GM23338 (cell line): Measurements from ENCODE around the gene TUBA8. TPM values are rescaled to one million over a fixed set of nuclear protein-coding genes. Genes with fewer than 3 reads are reported as not detected.
A peak's percentile ranks its signal among the peaks of the same experiment; 100 is the strongest.

ENCODE experiments used
- ATAC-seq: fragments of 200-7000 bp; cut with Tn5 transposase; 3 replicates; pipeline ENCODE4 v1.9.1; 2020
- DNase-seq: peaks from one replicate; pipeline ENCODE4 v3.0.0-alpha.2; 2015; ENCODE audit warnings: low spot score
- H2AFZ ChIP-seq: fragments of 200-600 bp; sonication (generic); 2 replicates; pipeline ENCODE4 v1.8.0; 2016; ENCODE audit warnings: antibody characterized with exemption, mild to moderate bottlenecking, moderate library complexity
- H3F3A ChIP-seq: fragments of 200-600 bp; sonication (generic); replicated peaks from 2 replicates; pipeline ENCODE4 v1.8.0; 2017; ENCODE audit warnings: antibody characterized with exemption, mixed run types, low read depth
- H3K27ac ChIP-seq: fragments of 200-600 bp; sonication (generic); 2 replicates; pipeline ENCODE4 v1.6.1; 2016; ENCODE audit warnings: low read depth
- H3K27me3 ChIP-seq: fragments of 200-600 bp; sonication (generic); 2 replicates; pipeline ENCODE4 v1.8.0; 2016; ENCODE audit warnings: mild to moderate bottlenecking, mixed run types, moderate library complexity; ENCODE audit not compliant: insufficient read depth
- H3K36me3 ChIP-seq: fragments of 200-600 bp; sonication (generic); 2 replicates; pipeline ENCODE4 v1.8.0; 2016; ENCODE audit warnings: mild to moderate bottlenecking; ENCODE audit not compliant: insufficient read depth
- H3K4me1 ChIP-seq: fragments of 200-600 bp; sonication (generic); 2 replicates; pipeline ENCODE4 v1.8.0; 2016; ENCODE audit warnings: mild to moderate bottlenecking, moderate library complexity; ENCODE audit not compliant: insufficient read depth
- H3K4me2 ChIP-seq: fragments of 200-600 bp; sonication (generic); 2 replicates; pipeline ENCODE4 v1.7.1; 2017; ENCODE audit warnings: mixed run types
- H3K4me3 ChIP-seq: fragments of 200-600 bp; sonication (generic); 2 replicates; pipeline ENCODE4 v1.6.1; 2016; ENCODE audit warnings: mixed run types
- H3K79me2 ChIP-seq: fragments of 200-600 bp; sonication (generic); replicated peaks from 2 replicates; pipeline ENCODE4 v1.8.0; 2017; ENCODE audit warnings: mild to moderate bottlenecking; ENCODE audit not compliant: insufficient read depth
- H3K9me2 ChIP-seq: fragments of 200-600 bp; sonication (generic); 2 replicates; pipeline ENCODE4 v1.8.0; 2017; ENCODE audit not compliant: insufficient read depth
- H4K20me1 ChIP-seq: fragments of 200-600 bp; sonication (generic); replicated peaks from 2 replicates; pipeline ENCODE4 v1.8.0; 2017; ENCODE audit warnings: mild to moderate bottlenecking; ENCODE audit not compliant: insufficient read depth
- H3K27ac Mint-ChIP-seq: 2 replicates; pipeline ENCODE4 v1.8.0; 2020; ENCODE audit warnings: inconsistent platforms, mild to moderate bottlenecking, moderate library complexity, mixed read lengths
- H3K27me3 Mint-ChIP-seq: 3 replicates; pipeline ENCODE4 v1.8.0; 2022; ENCODE audit warnings: low read depth, mild to moderate bottlenecking, moderate library complexity, mixed read lengths, inconsistent platforms; ENCODE audit not compliant: insufficient read depth, poor library complexity
- H3K36me3 Mint-ChIP-seq: 3 replicates; pipeline ENCODE4 v1.8.0; 2021; ENCODE audit warnings: low read depth, mild to moderate bottlenecking, inconsistent platforms, moderate library complexity, mixed read lengths
- H3K4me1 Mint-ChIP-seq: 3 replicates; pipeline ENCODE4 v1.8.0; 2020; ENCODE audit warnings: mild to moderate bottlenecking, inconsistent platforms, mixed read lengths
- H3K4me3 Mint-ChIP-seq: 3 replicates; pipeline ENCODE4 v1.8.0; 2021; ENCODE audit warnings: moderate library complexity, mild to moderate bottlenecking, inconsistent platforms, mixed read lengths
- H3K9me3 Mint-ChIP-seq: 3 replicates; pipeline ENCODE4 v1.8.0; 2020; ENCODE audit warnings: moderate library complexity, mild to moderate bottlenecking, inconsistent platforms, mixed read lengths
- EZH2 ChIP-seq: fragments of 200-600 bp; sonication (generic); IDR thresholded peaks from one replicate; pipeline ENCODE4 v1.8.0; 2017; ENCODE audit warnings: antibody characterized with exemption, mild to moderate bottlenecking, low read depth; ENCODE audit not compliant: unreplicated experiment
- EZH2phosphoT487 ChIP-seq: fragments of 200-600 bp; sonication (generic); IDR thresholded peaks from one replicate; pipeline ENCODE4 v1.8.1; 2018; ENCODE audit warnings: antibody characterized with exemption; ENCODE audit not compliant: unreplicated experiment
- JUNB ChIP-seq: IDR thresholded peaks from one replicate; pipeline ENCODE4 v1.6.1; 2016; ENCODE audit warnings: antibody characterized with exemption; ENCODE audit not compliant: unreplicated experiment
- NANOG ChIP-seq: IDR thresholded peaks from 2 replicates; pipeline ENCODE4 v1.6.1; 2016; ENCODE audit warnings: antibody characterized with exemption, borderline replicate concordance
- REST ChIP-seq: IDR thresholded peaks from one replicate; pipeline ENCODE4 v1.6.1; 2018; ENCODE audit warnings: antibody characterized with exemption; ENCODE audit not compliant: unreplicated experiment
- ZNF114 ChIP-seq: fragments of 250-450 bp; sonication (Bioruptor Pico); IDR thresholded peaks from 2 replicates; pipeline ENCODE4 v1.5.0; 2020; ENCODE audit warnings: mild to moderate bottlenecking, moderate library complexity
- ZNF331 ChIP-seq: fragments of 250-450 bp; sonication (Bioruptor Pico); IDR thresholded peaks from 2 replicates; pipeline ENCODE4 v1.5.0; 2020; ENCODE audit warnings: low read depth, mild to moderate bottlenecking, moderate library complexity
- ZNF462 ChIP-seq: fragments of 250-450 bp; sonication (Bioruptor Pico); IDR thresholded peaks from 2 replicates; pipeline ENCODE4 v1.5.0; 2020; ENCODE audit warnings: mild to moderate bottlenecking, moderate library complexity
- polyA plus RNA-seq: library from polyadenylated mRNA; unstranded; fragments of >200 nt; fragmentation: Nextera tagmentation; extraction: Ambion mirVana; gene quantifications from 2 replicates; pipeline ENCODE4 v1.2.1, GENCODE V29; 2016
- total RNA-seq: library from RNA; depleted of rRNA; stranded (reverse); fragments of >200 nt; shearing (Covaris generic); gene quantifications from 2 replicates; pipeline ENCODE4 v1.2.3, GENCODE V29; 2014

The TUBA8 gene
- total and polyA plus RNA-seq, 2 experiments from 2014 or later, result 0.31 to 0.48 TPM

- TF ChIP-seq REST, result no peak
- TF ChIP-seq EZH2phosphoT487, result no peak
- TF ChIP-seq ZNF114 (CRISPR knock-in tag), result no peak
- no peak for TF ChIP-seq JUNB
- no peak for TF ChIP-seq EZH2
Observed at GRCh38 chr22:18108187-18108586, 2.4 kb upstream of the TUBA8 start (continued).

DNA sequence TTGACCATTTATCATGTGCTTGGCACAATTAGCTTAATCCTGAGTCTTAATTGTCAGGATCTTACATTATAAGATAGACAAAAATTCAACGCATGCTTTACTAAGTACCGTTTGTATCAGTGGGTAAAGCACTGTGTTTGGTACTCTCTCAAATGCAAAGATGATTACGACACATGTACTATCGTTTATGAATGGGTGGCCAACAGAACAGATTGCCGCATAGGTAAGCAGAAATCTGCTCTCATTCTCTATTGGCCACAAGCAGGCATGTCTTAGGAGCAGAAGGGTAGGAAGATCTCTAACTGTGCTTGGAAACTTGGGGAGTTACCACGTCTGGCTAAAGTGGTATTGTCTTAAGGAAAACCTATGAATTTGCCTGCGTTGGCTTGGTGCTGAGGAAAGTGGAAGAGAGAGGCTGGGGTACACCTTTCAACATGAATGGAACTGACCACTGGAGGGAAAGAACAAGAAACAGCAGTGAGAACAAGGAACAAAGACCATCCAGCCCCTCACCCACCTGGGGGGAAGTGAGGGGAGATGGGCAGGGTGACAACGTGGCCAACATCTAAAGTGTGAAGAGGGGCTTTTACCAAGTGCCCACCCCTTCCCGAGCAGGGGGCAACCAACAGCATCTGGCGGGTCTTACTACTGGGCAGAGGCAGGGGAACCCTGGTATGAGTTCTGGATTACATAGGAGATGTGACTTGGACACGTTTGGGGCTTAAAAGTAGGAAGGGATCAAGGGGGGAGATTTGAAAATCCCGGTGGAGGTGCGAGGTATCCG lies 1.0 kb upstream of the TUBA8 start:
- Histone ChIP-seq H3K27me3 (peaks cover 47% of the 10 kb centered on the region), H3K9me2 (no peaks in the 10 kb centered on the region), H3K36me3 (no peaks in the 10 kb centered on the region), H3K4me2 (peak overlapping the region; percentile 93), H2AFZ (peak overlapping the region; percentile 89), H3K4me3 (peak overlapping the region; percentile 66), H3F3A (no peaks in the 10 kb centered on the region), H3K4me1 (peaks cover 12% of the 10 kb centered on the region; the same call in 1 of the 2 replicates), H4K20me1 (no peaks in the 10 kb centered on the region), H3K27ac (no peak overlapping the region), H3K79me2 (no peaks in the 10 kb centered on the region)
- TF ChIP-seq REST, result no peak
- no peak for TF ChIP-seq NANOG
- TF ChIP-seq ZNF114 (CRISPR knock-in tag), result no peak
- TF ChIP-seq JUNB, result no peak
- no peak for TF ChIP-seq ZNF462 (CRISPR knock-in tag)
- TF ChIP-seq ZNF331 (CRISPR knock-in tag), result no peak
- DNase-seq (no peak), ATAC-seq (no peak)
- Mint-ChIP-seq H3K4me3 (peak overlapping the region; percentile 52), H3K27me3 (peaks cover 40% of the 10 kb centered on the region), H3K27ac (no peak overlapping the region), H3K36me3 (peaks cover 20% of the 10 kb centered on the region), H3K9me3 (peaks cover 44% of the 10 kb centered on the region), H3K4me1 (peaks cover 11% of the 10 kb centered on the region)
